SK-N-SH treated with all-trans-retinoic acid at 6 μM for 48 hours (cell line): ENCODE data around the gene TRAPPC4.

ENCODE experiments used
- ATAC-seq: fragments of 200-7000 bp; cut with Tn5 transposase; 3 replicates; pipeline ENCODE4 v1.9.1; 2020; ENCODE audit warnings: mild to moderate bottlenecking, moderate library complexity
- ARNTL ChIP-seq: fragments of 450-650 bp; formaldehyde crosslinking; IDR thresholded peaks from 2 replicates; pipeline ENCODE4 v1.5.0; 2020; ENCODE audit warnings: low read depth, mild to moderate bottlenecking, moderate library complexity, borderline replicate concordance
- CREB5 ChIP-seq: fragments of 250-450 bp; sonication (Bioruptor Pico); IDR thresholded peaks from 2 replicates; pipeline ENCODE4 v1.5.1; 2020; ENCODE audit warnings: low read depth, mild to moderate bottlenecking, moderate library complexity
- CSDC2 ChIP-seq: fragments of 250-450 bp; sonication (Bioruptor Pico); IDR thresholded peaks from 2 replicates; pipeline ENCODE4 v1.5.0; 2020; ENCODE audit warnings: mild to moderate bottlenecking, moderate library complexity
- CSRNP3 ChIP-seq: fragments of 250-450 bp; sonication (Bioruptor Pico); IDR thresholded peaks from 2 replicates; pipeline ENCODE4 v1.5.1; 2021; ENCODE audit warnings: mild to moderate bottlenecking, moderate library complexity
- ESRRG ChIP-seq: fragments of 250-450 bp; sonication (Bioruptor Pico); IDR thresholded peaks from 2 replicates; pipeline ENCODE4 v1.6.1; 2021; ENCODE audit warnings: mild to moderate bottlenecking
- GLIS3 ChIP-seq: fragments of 250-450 bp; sonication (Bioruptor Pico); IDR thresholded peaks from 2 replicates; pipeline ENCODE4 v1.5.0; 2020; ENCODE audit warnings: mild to moderate bottlenecking, moderate library complexity
- ISL1 ChIP-seq: fragments of 250-450 bp; sonication (Bioruptor Pico); IDR thresholded peaks from 2 replicates; pipeline ENCODE4 v2.1.2; 2022; ENCODE audit warnings: mild to moderate bottlenecking, moderate library complexity
- OSR1 ChIP-seq: fragments of 250-450 bp; sonication (Bioruptor Pico); IDR thresholded peaks from 2 replicates; pipeline ENCODE4 v1.8.0; 2022; ENCODE audit warnings: moderate library complexity, mild to moderate bottlenecking, inconsistent platforms
- PPARA ChIP-seq: fragments of 250-450 bp; sonication (Bioruptor Pico); IDR thresholded peaks from 2 replicates; pipeline ENCODE4 v1.5.0; 2020; ENCODE audit warnings: mild to moderate bottlenecking, borderline replicate concordance
- RARB ChIP-seq: fragments of 250-450 bp; sonication (Bioruptor Pico); IDR thresholded peaks from 2 replicates; pipeline ENCODE4 v1.8.0; 2021; ENCODE audit warnings: mild to moderate bottlenecking, moderate library complexity
- SNAI2 ChIP-seq: fragments of 250-450 bp; sonication (Bioruptor Pico); IDR thresholded peaks from 2 replicates; pipeline ENCODE4 v1.5.0; 2020; ENCODE audit warnings: mild to moderate bottlenecking, moderate library complexity
- TCF4 ChIP-seq: fragments of 250-450 bp; sonication (Bioruptor Pico); IDR thresholded peaks from 2 replicates; pipeline ENCODE4 v1.8.0; 2021; ENCODE audit warnings: mild to moderate bottlenecking, moderate library complexity, borderline replicate concordance
- TOX ChIP-seq: fragments of 250-450 bp; sonication (Bioruptor Pico); IDR thresholded peaks from 2 replicates; pipeline ENCODE4 v1.8.0; 2021; ENCODE audit warnings: mild to moderate bottlenecking, moderate library complexity, borderline replicate concordance
- TSHZ2 ChIP-seq: fragments of 250-450 bp; sonication (Bioruptor Pico); IDR thresholded peaks from 2 replicates; pipeline ENCODE4 v1.5.0; 2020; ENCODE audit warnings: mild to moderate bottlenecking, moderate library complexity
- ZC3H10 ChIP-seq: fragments of 250-450 bp; sonication (Bioruptor Pico); IDR thresholded peaks from 2 replicates; pipeline ENCODE4 v1.5.1; 2021; ENCODE audit warnings: mild to moderate bottlenecking, moderate library complexity
- ZFP3 ChIP-seq: fragments of 250-450 bp; sonication (Bioruptor Pico); IDR thresholded peaks from 2 replicates; pipeline ENCODE4 v1.5.0; 2020; ENCODE audit warnings: mild to moderate bottlenecking, moderate library complexity
- ZFP30 ChIP-seq: fragments of 450-650 bp; formaldehyde crosslinking; IDR thresholded peaks from 2 replicates; pipeline ENCODE4 v1.5.0; 2022; ENCODE audit warnings: mild to moderate bottlenecking, moderate library complexity
- ZNF565 ChIP-seq: fragments of 450-650 bp; formaldehyde crosslinking; conservative IDR thresholded peaks from 2 replicates; pipeline ENCODE4 v1.5.0; 2020; ENCODE audit warnings: low read depth, mild to moderate bottlenecking, moderate library complexity
- ZNF70 ChIP-seq: fragments of 450-650 bp; formaldehyde crosslinking; IDR thresholded peaks from 2 replicates; pipeline ENCODE4 v1.5.0; 2020; ENCODE audit warnings: mild to moderate bottlenecking, moderate library complexity
- ZNF8 ChIP-seq: fragments of 450-650 bp; formaldehyde crosslinking; IDR thresholded peaks from 2 replicates; pipeline ENCODE4 v1.5.0; 2020; ENCODE audit warnings: mild to moderate bottlenecking, moderate library complexity
- TF ChIP-seq, protein P1 (sequence below): fragments of 250-450 bp; sonication (Bioruptor Pico); IDR thresholded peaks from 2 replicates; pipeline ENCODE4 v1.8.0; 2020; ENCODE audit warnings: mild to moderate bottlenecking, moderate library complexity, borderline replicate concordance

The TRAPPC4 gene

GRCh38 chr11:119028346-119029068 is 9.9 kb downstream of the TRAPPC4 start:
- ATAC-seq: no peak
- TF ChIP-seq SNAI2 (CRISPR knock-in tag) (no peak), ZNF565 (CRISPR knock-in tag) (no peak), ZNF70 (CRISPR knock-in tag) (no peak), ZNF8 (CRISPR knock-in tag) (no peak), GLIS3 (CRISPR knock-in tag) (no peak), CSDC2 (CRISPR knock-in tag) (no peak), PPARA (CRISPR knock-in tag) (no peak), TSHZ2 (CRISPR knock-in tag) (no peak), TCF4 (CRISPR knock-in tag) (no peak), ZFP3 (CRISPR knock-in tag) (no peak), ZC3H10 (CRISPR knock-in tag) (no peak), CREB5 (no peak), ISL1 (CRISPR knock-in tag) (no peak), CSRNP3 (CRISPR knock-in tag) (no peak)
- TF ChIP-seq, all 23 proteins: peak for 0

DNA sequence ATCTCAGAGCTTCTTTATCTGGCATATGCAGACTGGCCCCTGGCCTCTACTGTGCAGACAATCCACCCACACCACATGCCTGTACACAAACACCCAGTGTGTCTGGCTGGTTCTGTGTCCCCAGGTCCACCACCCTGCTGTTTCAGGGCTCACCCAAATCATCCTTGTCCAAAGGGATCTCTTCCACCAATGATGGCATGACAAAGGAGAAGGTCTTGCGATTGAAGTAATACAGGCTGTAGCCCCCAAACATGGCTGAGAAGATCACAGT is 10.4 kb downstream of the TRAPPC4 start:
- no peak for ATAC-seq
- TF ChIP-seq TOX (CRISPR knock-in tag) (no peak), ZNF565 (CRISPR knock-in tag) (no peak), ZFP30 (CRISPR knock-in tag) (no peak), ZNF8 (CRISPR knock-in tag) (no peak), RARB (CRISPR knock-in tag) (no peak), TSHZ2 (CRISPR knock-in tag) (no peak), GLIS3 (CRISPR knock-in tag) (no peak), OSR1 (no peak), CSDC2 (CRISPR knock-in tag) (no peak), PPARA (CRISPR knock-in tag) (no peak), ISL1 (CRISPR knock-in tag) (no peak), TCF4 (CRISPR knock-in tag) (no peak), ARNTL (no peak), ESRRG (no peak), ZC3H10 (CRISPR knock-in tag) (no peak), CSRNP3 (CRISPR knock-in tag) (no peak)
- TF ChIP-seq, protein P1, sequence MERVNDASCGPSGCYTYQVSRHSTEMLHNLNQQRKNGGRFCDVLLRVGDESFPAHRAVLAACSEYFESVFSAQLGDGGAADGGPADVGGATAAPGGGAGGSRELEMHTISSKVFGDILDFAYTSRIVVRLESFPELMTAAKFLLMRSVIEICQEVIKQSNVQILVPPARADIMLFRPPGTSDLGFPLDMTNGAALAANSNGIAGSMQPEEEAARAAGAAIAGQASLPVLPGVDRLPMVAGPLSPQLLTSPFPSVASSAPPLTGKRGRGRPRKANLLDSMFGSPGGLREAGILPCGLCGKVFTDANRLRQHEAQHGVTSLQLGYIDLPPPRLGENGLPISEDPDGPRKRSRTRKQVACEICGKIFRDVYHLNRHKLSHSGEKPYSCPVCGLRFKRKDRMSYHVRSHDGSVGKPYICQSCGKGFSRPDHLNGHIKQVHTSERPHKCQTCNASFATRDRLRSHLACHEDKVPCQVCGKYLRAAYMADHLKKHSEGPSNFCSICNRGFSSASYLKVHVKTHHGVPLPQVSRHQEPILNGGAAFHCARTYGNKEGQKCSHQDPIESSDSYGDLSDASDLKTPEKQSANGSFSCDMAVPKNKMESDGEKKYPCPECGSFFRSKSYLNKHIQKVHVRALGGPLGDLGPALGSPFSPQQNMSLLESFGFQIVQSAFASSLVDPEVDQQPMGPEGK (CRISPR knock-in tag): no peak
